Measurements from ENCODE around the gene KIRREL3. TPM values are rescaled to one million over a fixed set of nuclear protein-coding genes. Genes with fewer than 3 reads are reported as not detected.

KIRREL3 gene
- total RNA-seq, 2 experiments from 2014 or later, result not detected

DNA sequence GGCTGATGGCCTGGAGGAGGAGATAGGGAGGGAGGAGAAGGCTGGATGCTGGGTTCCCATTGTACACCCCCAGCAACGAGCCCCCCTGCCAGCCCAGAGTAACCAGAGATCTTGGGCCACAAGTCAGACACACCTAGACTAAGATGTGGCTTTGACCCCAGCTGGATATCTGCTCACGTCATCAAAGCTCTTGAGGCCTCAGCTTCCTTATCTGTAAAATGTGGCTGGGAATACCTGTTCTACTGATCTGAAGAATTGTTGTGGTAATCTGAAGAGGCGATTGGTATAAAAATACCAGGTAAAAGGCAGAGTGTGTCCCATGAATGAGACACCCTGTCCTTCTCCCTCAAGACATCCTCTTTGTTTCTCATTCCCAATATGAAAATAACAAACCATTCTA lies 365.1 kb downstream of the KIRREL3 start:
- Histone ChIP-seq H3K36me3 (ENCODE audit: insufficient read depth, low read length) (no peaks in the 10 kb centered on the region), H3K4me3 (ENCODE audit: low read length) (no peak overlapping the region), H3K27ac (ENCODE audit: low read depth in 1 of 2, low read length in 2 of 2) (no peak overlapping the region), H3K9me3 (ENCODE audit: control insufficient read depth in 1 of 2, insufficient read depth in 1 of 2, low read length in 2 of 2) (no peaks in the 10 kb centered on the region), H3K27me3 (ENCODE audit: control insufficient read depth in 1 of 2, insufficient read depth in 2 of 2, low read length in 2 of 2) (peaks cover 0 to 5% of the 10 kb centered on the region in 2 experiments), H3K4me1 (ENCODE audit: insufficient read depth, low read length) (no peaks in the 10 kb centered on the region)
- ChIA-PET POLR2A (no interaction called here), CTCF (no interaction called here)
- peaks cover 34% of the 10 kb centered on the region for H3K27me3 Mint-ChIP-seq
- no peak overlapping the region for H3K4me3 Mint-ChIP-seq
- H3K4me1 Mint-ChIP-seq (ENCODE audit: low read depth), result no peaks in the 10 kb centered on the region
- H3K9me3 Mint-ChIP-seq, result no peaks in the 10 kb centered on the region
- DNase-seq (no peak), ATAC-seq (ENCODE audit: poor library complexity) (no peak)
- intact Hi-C loops (cut with DNase I, micrococcal nuclease), result no loop called here
- TF ChIP-seq, protein P1, sequence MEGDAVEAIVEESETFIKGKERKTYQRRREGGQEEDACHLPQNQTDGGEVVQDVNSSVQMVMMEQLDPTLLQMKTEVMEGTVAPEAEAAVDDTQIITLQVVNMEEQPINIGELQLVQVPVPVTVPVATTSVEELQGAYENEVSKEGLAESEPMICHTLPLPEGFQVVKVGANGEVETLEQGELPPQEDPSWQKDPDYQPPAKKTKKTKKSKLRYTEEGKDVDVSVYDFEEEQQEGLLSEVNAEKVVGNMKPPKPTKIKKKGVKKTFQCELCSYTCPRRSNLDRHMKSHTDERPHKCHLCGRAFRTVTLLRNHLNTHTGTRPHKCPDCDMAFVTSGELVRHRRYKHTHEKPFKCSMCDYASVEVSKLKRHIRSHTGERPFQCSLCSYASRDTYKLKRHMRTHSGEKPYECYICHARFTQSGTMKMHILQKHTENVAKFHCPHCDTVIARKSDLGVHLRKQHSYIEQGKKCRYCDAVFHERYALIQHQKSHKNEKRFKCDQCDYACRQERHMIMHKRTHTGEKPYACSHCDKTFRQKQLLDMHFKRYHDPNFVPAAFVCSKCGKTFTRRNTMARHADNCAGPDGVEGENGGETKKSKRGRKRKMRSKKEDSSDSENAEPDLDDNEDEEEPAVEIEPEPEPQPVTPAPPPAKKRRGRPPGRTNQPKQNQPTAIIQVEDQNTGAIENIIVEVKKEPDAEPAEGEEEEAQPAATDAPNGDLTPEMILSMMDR (IDR thresholded peaks at IDR 0.05), result no peak
- H3K36me3 Mint-ChIP-seq (ENCODE audit: low read depth), result no peaks in the 10 kb centered on the region
- no peak overlapping the region for H3K27ac Mint-ChIP-seq

DNA sequence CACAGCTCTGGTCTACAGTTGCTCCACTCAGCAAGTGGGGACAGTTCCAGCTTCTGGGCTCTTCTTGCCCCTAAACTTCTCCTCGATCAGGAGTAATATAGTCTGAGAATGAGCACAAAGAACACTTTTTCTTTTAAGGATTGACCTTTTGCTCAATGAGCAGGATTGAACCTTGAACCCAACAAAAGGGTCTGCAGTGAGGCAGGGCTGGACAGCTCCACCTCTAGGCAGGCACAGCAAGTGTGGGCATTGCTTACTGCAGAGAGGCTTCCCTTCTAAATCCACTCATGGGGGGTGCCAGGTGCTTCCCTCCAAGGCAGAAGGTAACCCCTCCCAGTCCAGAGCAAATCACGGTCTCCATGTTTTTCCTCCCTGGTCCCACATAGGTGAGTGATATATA lies 365.6 kb downstream of the KIRREL3 start:
- ChIA-PET CTCF (no interaction called here), POLR2A (no interaction called here)
- H3K27ac ChIP-seq (ENCODE audit: low read depth in 1 of 2, low read length in 2 of 2), result no peak overlapping the region
- H3K27ac Mint-ChIP-seq, result no peak overlapping the region
- H3K36me3 Mint-ChIP-seq (ENCODE audit: low read depth), result no peaks in the 10 kb centered on the region
- no peak for DNase-seq
- no peaks in the 10 kb centered on the region for H3K9me3 Mint-ChIP-seq
- intact Hi-C loops (cut with DNase I, micrococcal nuclease), result no loop called here
- H3K4me3 Mint-ChIP-seq, result no peak overlapping the region
- H3K9me3 ChIP-seq (ENCODE audit: control insufficient read depth in 1 of 2, insufficient read depth in 1 of 2, low read length in 2 of 2), result no peaks in the 10 kb centered on the region
- no peaks in the 10 kb centered on the region for H3K36me3 ChIP-seq (ENCODE audit: insufficient read depth, low read length)
- no peaks in the 10 kb centered on the region for H3K4me1 ChIP-seq (ENCODE audit: insufficient read depth, low read length)
- TF ChIP-seq, protein P1 (IDR thresholded peaks at IDR 0.05), result no peak
- ATAC-seq (ENCODE audit: poor library complexity), result no peak
- peaks cover 31% of the 10 kb centered on the region for H3K27me3 Mint-ChIP-seq
- H3K4me1 Mint-ChIP-seq (ENCODE audit: low read depth), result no peaks in the 10 kb centered on the region
- peaks cover 0 to 5% of the 10 kb centered on the region in 2 experiments for H3K27me3 ChIP-seq (ENCODE audit: control insufficient read depth in 1 of 2, insufficient read depth in 2 of 2, low read length in 2 of 2)
- no peak overlapping the region for H3K4me3 ChIP-seq (ENCODE audit: low read length)

DNA sequence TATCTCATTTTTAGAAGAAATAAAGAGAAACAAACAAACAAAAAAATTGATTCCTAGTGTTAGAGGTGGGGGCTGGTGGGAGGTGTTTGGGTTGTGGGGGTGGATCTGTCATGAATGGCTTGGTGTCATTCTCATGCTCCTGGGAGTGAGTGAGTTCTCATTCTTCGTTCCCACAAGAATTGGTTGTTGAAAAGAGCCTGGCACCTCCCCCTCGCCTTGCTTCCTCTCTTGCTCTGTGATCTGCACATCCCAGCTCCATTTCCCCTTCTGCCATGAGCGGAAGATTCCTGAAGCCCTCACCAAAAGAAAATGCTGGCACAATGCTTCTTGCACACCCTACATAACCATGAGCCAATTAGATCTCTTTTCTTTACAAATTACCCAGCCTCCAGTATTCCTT lies 367.2 kb downstream of the KIRREL3 start:
- Histone ChIP-seq H3K9me3 (ENCODE audit: control insufficient read depth in 1 of 2, insufficient read depth in 1 of 2, low read length in 2 of 2) (no peaks in the 10 kb centered on the region), H3K4me3 (ENCODE audit: low read length) (no peak overlapping the region), H3K4me1 (ENCODE audit: insufficient read depth, low read length) (no peaks in the 10 kb centered on the region), H3K27ac (ENCODE audit: low read depth in 1 of 2, low read length in 2 of 2) (no peak overlapping the region), H3K27me3 (ENCODE audit: control insufficient read depth in 1 of 2, insufficient read depth in 2 of 2, low read length in 2 of 2) (peaks cover 0 to 2% of the 10 kb centered on the region in 2 experiments), H3K36me3 (ENCODE audit: insufficient read depth, low read length) (no peaks in the 10 kb centered on the region)
- Mint-ChIP-seq H3K36me3 (ENCODE audit: low read depth) (no peaks in the 10 kb centered on the region), H3K27ac (no peak overlapping the region), H3K9me3 (no peaks in the 10 kb centered on the region), H3K4me3 (no peak overlapping the region), H3K4me1 (ENCODE audit: low read depth) (no peaks in the 10 kb centered on the region), H3K27me3 (peaks cover 31% of the 10 kb centered on the region)
- TF ChIP-seq, protein P1 (IDR thresholded peaks at IDR 0.05), result no peak
- POLR2A ChIA-PET, result no interaction called here
- no peak for DNase-seq
- ATAC-seq (ENCODE audit: poor library complexity), result no peak
- intact Hi-C loops (cut with DNase I, micrococcal nuclease), result no loop called here
- CTCF ChIA-PET, result no interaction called here

Data from CD4-positive, alpha-beta T cell (primary cell).